Erythroblast (primary cell): ENCODE results near the gene FAM117A.
A peak's percentile ranks its signal among the peaks of the same experiment; 100 is the strongest.

Experiments used
- GATA1 ChIP-seq: IDR thresholded peaks from 2 replicates; pipeline ENCODE4 v1.6.1; 2011; ENCODE audit warnings: low read depth, mild to moderate bottlenecking, control low read depth, low read length, moderate library complexity
- POLR2A ChIP-seq: IDR thresholded peaks from 2 replicates; pipeline ENCODE4 v1.6.1; 2011; ENCODE audit warnings: mild to moderate bottlenecking, low read length

- TF ChIP-seq POLR2A (peak; percentile 34), GATA1 (no peak)
Observed at GRCh38 chr17:49708515-49709183, 55.3 kb downstream of the FAM117A start.
